Rectal smooth muscle tissue (tissue), 1 donor: ENCODE results near the gene PRSS1.
"Not testable (repeated sequence)": the region's sequence is repeated elsewhere in the genome, so short reads cannot be mapped to it uniquely, and the experiment has no call there.

Experiments
- H3K27ac ChIP-seq: one replicate; pipeline ENCODE4 v1.7.0; 2013; ENCODE audit warnings: low read depth, low read length, inconsistent platforms
- H3K27me3 ChIP-seq: one replicate; pipeline ENCODE4 v1.7.0; 2013; ENCODE audit warnings: low read length; ENCODE audit not compliant: control insufficient read depth, insufficient read depth
- H3K36me3 ChIP-seq: one replicate; pipeline ENCODE4 v1.7.0; 2013; ENCODE audit warnings: low read length; ENCODE audit not compliant: control insufficient read depth, insufficient read depth
- H3K4me1 ChIP-seq: one replicate; pipeline ENCODE4 v1.7.0; 2013; ENCODE audit warnings: low read length; ENCODE audit not compliant: control insufficient read depth, insufficient read depth
- H3K4me3 ChIP-seq: one replicate; pipeline ENCODE4 v1.7.0; 2013; ENCODE audit warnings: low read length
- H3K9ac ChIP-seq: one replicate; pipeline ENCODE4 v1.7.0; 2013; ENCODE audit warnings: low read length

Gene PRSS1

GRCh38 chr7:142751526-142752175 lies 2.4 kb downstream of the PRSS1 start:
- not testable (repeated sequence) for H3K27me3 ChIP-seq, H3K4me1 ChIP-seq, H3K4me3 ChIP-seq, H3K36me3 ChIP-seq, H3K27ac ChIP-seq, H3K9ac ChIP-seq

GRCh38 chr7:142752376-142753225 lies 3.3 kb downstream of the PRSS1 start:
- Histone ChIP-seq H3K27me3 (no peaks in the 10 kb centered on the region), H3K9ac (no peak overlapping the region), H3K27ac (no peak overlapping the region), H3K36me3 (no peaks in the 10 kb centered on the region), H3K4me3 (no peak overlapping the region), H3K4me1 (no peaks in the 10 kb centered on the region)

DNA sequence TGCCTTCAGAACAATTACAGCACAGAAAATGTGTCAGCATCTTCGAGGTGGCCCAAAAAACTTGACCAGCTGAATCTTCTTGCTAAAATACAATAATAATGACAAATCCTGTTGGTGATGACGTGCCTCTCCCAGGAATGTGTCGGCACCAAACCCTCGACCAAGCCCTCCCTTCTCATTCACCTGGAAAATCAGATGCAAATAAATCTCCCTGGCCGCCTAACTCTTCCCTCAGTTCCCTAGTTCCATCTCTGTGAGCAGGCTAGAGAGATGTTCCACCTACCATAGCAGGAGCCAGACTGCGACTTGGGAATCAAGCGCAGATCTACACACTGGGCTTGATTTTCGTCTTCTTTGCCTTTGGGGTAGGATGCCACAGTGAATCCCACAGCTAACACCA lies 4.1 kb downstream of the PRSS1 start:
- no peak overlapping the region for H3K9ac ChIP-seq
- H3K4me1 ChIP-seq, result no peaks in the 10 kb centered on the region
- no peaks in the 10 kb centered on the region for H3K27me3 ChIP-seq
- H3K27ac ChIP-seq, result no peak overlapping the region
- no peak overlapping the region for H3K4me3 ChIP-seq
- H3K36me3 ChIP-seq, result no peaks in the 10 kb centered on the region

DNA sequence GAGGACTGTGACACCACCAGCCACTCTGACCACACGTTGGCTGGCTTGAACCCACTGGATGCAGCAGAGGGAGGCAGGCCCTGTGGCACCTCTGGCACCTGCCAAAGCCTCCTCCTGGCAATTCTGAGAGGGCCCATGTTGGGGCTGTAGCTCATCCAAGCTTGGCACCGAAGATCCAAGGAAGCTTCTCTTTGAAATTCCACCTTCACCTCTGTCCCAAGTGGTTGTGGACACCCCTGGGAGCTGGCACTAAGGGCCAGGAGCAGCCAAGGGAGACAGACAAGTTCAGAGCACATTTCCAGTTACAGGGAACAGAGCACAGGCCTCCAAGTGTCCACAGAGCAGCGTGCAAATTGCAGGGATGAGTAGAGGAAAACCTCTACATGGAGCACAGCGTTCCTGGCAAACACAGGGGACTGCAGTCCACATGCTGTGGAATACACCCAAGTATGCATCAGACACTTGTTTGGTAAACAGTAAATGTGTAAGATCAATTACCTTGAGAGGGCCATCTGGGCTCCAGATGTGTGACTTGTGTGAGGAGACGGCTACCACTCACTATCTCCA lies 4.7 kb downstream of the PRSS1 start:
- H3K27me3 ChIP-seq, H3K4me3 ChIP-seq, H3K27ac ChIP-seq: not testable (repeated sequence)

DNA sequence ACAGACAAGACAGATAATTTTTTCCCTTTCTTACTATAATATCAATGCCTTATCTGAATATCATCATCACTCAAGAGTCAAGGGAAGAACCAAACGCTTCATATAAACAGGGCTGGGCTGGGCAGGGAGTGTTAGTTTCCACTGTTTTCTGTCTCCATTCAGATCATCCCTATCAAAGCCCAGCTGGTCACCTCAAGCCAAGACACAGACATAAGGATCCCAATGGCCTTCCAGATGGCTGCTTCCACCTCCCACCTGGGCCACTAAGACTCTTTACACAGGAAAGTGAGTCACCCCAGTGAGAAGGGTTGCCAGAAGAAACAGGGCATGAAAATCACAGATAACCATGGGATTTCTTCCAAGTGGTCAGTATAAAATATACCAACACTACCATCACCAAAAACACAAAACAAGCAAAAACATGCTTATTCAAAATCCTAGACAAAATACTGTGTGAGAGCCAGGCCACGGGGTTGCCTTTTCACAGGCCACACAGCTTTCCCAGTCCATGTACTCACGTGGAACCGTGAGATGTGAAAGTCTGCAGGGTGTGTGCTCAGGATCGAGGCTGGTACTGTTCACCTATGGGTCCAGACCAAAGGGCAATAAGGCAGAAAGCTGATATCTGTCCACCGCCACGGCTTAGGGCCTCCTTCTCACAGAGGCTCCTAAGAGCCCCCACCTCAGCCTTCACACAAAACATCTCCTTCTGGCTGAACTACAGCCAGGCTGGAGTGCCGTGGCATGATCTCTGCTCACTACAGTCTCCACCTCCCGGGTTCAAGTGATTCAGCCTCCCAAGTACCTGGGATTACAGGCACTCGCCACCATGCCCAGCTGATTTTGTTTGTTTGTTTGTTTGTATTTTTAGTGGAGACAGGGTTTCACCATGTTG lies 5.7 kb downstream of the PRSS1 start:
- Histone ChIP-seq H3K36me3 (no peaks in the 10 kb centered on the region), H3K4me1 (no peaks in the 10 kb centered on the region), H3K27ac (no peak overlapping the region), H3K4me3 (no peak overlapping the region), H3K27me3 (no peaks in the 10 kb centered on the region), H3K9ac (no peak overlapping the region)

More for the DNA sequence above, 4.7 kb downstream of the PRSS1 start:
- not testable (repeated sequence) for H3K9ac ChIP-seq, H3K36me3 ChIP-seq, H3K4me1 ChIP-seq

- not testable (repeated sequence) for H3K36me3 ChIP-seq, H3K4me1 ChIP-seq, H3K27ac ChIP-seq, H3K27me3 ChIP-seq, H3K9ac ChIP-seq, H3K4me3 ChIP-seq
Measured at GRCh38 chr7:142758312-142758711, 9.0 kb downstream of the PRSS1 start.

DNA sequence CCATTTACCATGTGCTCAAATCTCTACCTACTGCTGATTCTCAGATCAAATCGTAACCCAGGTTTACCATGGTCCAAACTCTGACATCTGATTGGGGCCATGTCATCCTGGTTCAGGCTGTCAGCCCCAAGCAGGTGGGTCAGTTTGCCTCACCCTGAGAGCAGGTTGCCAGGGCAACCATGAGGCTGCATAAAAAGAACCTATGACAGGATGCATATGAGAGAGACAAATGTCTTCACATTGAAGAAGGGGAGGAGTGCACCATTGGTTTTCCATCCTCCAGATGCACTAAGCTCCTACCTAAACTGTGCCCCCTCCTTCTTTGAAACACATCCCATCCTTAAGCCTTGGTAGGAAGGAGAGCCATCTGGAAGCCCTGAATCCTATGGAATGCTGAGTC lies 10.2 kb downstream of the PRSS1 start:
- Histone ChIP-seq H3K4me3 (no peak overlapping the region), H3K9ac (no peak overlapping the region), H3K27ac (no peak overlapping the region), H3K36me3 (no peaks in the 10 kb centered on the region), H3K27me3 (no peaks in the 10 kb centered on the region), H3K4me1 (no peaks in the 10 kb centered on the region)

DNA sequence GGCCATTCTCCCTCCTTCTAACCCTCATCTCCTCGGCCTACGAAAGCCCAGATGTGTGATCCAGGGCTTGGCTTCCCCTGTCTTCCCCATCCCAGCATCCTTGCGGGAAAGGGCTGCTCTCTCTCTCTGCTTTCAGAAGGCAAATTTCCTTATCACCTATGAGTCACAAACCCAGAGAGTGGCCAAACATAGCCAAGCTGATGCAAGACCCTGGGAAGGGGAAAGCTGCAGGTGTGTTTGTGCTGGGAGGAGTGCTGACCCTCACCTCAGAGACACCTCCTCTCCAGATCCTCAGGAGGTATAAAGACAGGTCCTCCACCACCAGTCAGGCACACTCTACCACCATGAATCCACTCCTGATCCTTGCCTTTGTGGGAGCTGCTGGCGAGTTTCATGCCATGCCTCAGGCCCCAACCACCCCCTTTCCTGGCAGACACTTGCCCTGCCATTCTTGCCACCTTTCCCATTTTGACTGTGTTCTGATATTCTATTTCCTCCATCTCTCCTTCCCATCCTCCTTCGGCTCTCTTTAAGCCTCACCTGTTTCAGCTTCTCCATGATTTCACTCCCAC lies 10.9 kb downstream of the PRSS1 start:
- H3K4me1 ChIP-seq, result no peaks in the 10 kb centered on the region
- no peak overlapping the region for H3K27ac ChIP-seq
- no peaks in the 10 kb centered on the region for H3K36me3 ChIP-seq
- H3K27me3 ChIP-seq, result no peaks in the 10 kb centered on the region
- H3K9ac ChIP-seq, result no peak overlapping the region
- no peak overlapping the region for H3K4me3 ChIP-seq

DNA sequence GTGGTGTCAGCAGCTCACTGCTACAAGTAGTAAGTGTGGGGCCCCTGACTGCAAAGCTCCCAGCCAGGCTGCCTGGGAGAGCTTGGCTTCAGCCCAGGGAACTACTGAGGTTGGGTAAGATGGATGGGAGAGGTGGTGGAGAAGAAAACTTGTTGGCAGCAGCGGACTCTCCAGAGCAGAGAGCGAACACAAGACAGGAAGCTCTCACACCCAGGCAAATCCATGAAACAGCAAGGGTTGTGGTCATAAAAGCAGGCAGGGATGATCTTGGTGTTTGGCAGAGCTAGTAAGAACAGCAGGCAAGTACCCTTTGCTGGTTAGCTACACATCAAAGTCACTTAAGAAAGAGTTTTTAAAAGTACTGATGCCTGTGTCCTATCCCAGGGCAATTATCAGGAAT lies 12.3 kb downstream of the PRSS1 start:
- H3K4me1 ChIP-seq, H3K36me3 ChIP-seq, H3K9ac ChIP-seq, H3K27me3 ChIP-seq, H3K27ac ChIP-seq, H3K4me3 ChIP-seq: not testable (repeated sequence)

GRCh38 chr7:142762104-142762503 lies 12.8 kb downstream of the PRSS1 start:
- no peaks in the 10 kb centered on the region for H3K27me3 ChIP-seq
- no peak overlapping the region for H3K27ac ChIP-seq
- no peaks in the 10 kb centered on the region for H3K36me3 ChIP-seq
- H3K9ac ChIP-seq, result no peak overlapping the region
- no peaks in the 10 kb centered on the region for H3K4me1 ChIP-seq
- no peak overlapping the region for H3K4me3 ChIP-seq

- no peak overlapping the region for H3K27ac ChIP-seq
- H3K36me3 ChIP-seq, result no peaks in the 10 kb centered on the region
- H3K4me3 ChIP-seq, result no peak overlapping the region
- H3K27me3 ChIP-seq, result no peaks in the 10 kb centered on the region
- no peaks in the 10 kb centered on the region for H3K4me1 ChIP-seq
- no peak overlapping the region for H3K9ac ChIP-seq
Measured at GRCh38 chr7:142767451-142767850, 18.2 kb downstream of the PRSS1 start.

- H3K27ac ChIP-seq, result no peak overlapping the region
- no peak overlapping the region for H3K9ac ChIP-seq
- H3K27me3 ChIP-seq, result no peaks in the 10 kb centered on the region
- H3K4me1 ChIP-seq, result no peaks in the 10 kb centered on the region
- H3K4me3 ChIP-seq, result no peak overlapping the region
- H3K36me3 ChIP-seq, result no peaks in the 10 kb centered on the region
Measured at GRCh38 chr7:142767861-142768260, 18.6 kb downstream of the PRSS1 start.
